ENCODE results near the gene CYB5RL.

The CYB5RL gene

DNA sequence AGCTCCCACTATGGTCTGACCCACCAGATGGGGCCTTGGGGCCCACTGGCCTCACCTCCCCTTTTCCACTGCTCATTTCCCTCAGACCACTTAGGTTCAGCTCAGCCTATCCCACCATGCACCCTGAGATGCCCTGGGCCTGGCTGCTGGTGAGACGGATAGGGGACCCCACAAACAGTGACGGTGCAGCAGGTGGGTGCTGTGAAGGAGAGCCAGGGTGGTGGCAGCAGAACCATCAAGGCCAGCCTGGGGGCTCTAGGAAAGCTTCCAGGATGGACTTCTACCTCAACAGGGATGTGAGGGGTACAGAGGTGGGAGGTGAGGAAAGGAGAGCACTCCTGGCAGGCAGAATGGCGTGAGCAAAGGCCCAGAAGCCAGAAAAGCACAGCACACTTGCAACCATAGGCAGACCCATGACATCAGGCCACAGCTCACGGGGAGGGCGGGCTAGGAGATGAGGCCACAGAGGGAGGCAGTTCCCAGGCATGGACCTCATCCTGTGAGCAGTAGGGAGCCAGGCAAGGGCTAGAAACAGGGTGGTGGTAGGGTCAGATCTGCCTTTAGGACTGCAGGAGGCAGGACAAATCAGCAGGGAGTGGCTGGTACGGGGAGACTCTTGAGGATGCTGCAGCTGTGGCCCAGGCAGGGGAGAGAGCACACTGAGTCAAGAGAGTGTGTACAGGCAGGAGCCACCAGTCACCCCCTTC, 23.1 kb downstream of the CYB5RL start:
- Histone ChIP-seq H3K27me3 (no peaks in the 10 kb centered on the region), H3K36me3 (no peaks in the 10 kb centered on the region), H3K4me3 (ENCODE audit: low read depth, low read length) (no peak overlapping the region), H3K9me3 (no peaks in the 10 kb centered on the region), H3K4me1 (no peaks in the 10 kb centered on the region)
- DNase-seq = no peak
- no peak for TF ChIP-seq CTCF (IDR thresholded peaks at IDR 0.05; ENCODE audit: low read depth, low read length)

DNA sequence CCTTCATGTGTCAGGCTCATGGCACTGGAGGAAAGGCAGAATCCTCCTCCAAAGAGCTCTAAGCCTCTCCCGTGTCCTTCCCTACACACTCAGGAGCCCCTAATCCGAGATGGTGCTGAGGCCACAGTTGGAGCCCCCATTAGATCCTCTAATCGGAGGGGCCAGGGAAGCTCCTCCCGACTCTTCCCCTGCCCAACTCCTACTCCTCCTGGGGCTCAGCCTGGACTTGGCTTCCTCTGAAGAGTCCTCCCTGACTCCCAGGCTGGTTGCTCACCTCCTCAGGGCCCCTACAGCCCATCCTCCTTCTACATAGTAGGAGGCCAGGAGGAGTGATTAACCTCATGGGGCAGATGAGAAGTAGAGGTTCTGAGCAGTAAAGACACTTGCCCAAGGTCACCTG, 25.7 kb downstream of the CYB5RL start:
- TF ChIP-seq CTCF (IDR thresholded peaks at IDR 0.05; ENCODE audit: low read depth, low read length) = no peak
- Histone ChIP-seq H3K4me3 (ENCODE audit: low read depth, low read length) (no peak overlapping the region), H3K27me3 (no peaks in the 10 kb centered on the region), H3K9me3 (no peaks in the 10 kb centered on the region), H3K36me3 (no peaks in the 10 kb centered on the region), H3K4me1 (no peaks in the 10 kb centered on the region)
- no peak for DNase-seq

DNA sequence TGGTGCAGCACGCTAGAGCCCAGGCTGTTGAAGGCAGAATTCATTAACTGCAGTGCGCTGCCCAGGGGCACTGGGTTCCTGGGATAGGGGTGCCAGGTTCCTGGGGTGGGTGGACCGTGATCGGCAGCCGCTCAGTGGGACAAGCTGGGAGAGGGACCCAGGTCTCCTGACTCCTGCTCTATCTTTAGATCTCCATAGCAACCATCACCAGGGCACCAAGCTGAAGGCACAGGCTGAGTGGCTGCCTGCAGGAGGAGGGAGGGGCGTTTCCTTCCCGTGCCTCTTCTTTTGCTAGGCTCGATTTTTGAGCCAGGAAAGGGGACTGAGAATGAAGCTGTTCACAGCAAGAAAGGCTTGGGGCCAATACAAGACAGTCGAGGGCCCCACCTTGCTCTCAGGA, 26.1 kb downstream of the CYB5RL start:
- H3K4me1 ChIP-seq = no peaks in the 10 kb centered on the region
- H3K36me3 ChIP-seq = no peaks in the 10 kb centered on the region
- H3K4me3 ChIP-seq (ENCODE audit: low read depth, low read length) = no peak overlapping the region
- no peak for TF ChIP-seq CTCF (IDR thresholded peaks at IDR 0.05; ENCODE audit: low read depth, low read length)
- H3K27me3 ChIP-seq = no peaks in the 10 kb centered on the region
- no peak for DNase-seq
- no peaks in the 10 kb centered on the region for H3K9me3 ChIP-seq

DNA sequence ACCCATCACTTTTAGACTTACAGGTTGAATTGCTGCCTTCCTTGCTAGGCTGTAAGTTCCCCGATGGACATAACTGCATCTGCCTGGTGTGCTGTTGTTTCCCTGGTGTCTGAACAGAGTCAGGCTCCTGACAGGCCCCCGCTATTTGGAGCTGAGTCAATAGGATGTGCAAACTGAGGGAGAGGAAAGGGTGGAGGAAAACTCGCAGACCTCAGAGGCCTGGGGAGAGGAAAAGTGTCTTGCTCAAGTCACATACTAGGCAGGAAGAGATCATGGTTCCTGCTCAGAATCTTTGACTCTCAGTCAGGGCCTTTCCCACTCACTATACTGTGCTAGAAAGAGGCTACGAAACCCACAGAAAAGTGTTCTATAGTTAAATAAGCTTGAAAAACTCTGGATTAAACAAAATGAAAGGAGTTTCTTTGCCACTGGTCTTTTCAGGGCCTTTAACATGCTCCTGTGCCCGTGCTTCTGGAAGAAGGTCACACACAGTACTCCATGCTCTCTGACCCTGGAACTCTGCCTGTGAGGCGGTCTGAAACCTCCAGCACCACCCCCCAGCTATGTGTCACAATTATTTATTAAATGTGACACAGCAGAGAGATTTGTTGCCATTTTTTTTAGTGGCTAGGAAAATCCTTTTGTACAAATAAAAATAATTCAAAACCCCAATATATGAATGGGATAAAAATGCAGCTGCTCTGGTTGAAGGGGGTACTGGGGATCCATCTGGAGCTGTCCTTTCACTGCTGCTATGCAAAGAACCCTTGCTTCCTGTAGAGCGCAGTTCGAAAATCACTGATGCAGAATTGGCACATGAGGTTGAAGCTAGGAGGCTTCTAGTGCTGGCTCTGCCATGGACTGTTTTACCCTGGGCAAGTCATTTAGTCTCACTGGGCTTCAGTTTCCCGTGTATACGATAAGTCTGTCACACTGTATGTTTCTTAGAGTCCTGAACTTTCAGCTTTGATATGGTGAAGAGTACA, 26.9 kb downstream of the CYB5RL start:
- Histone ChIP-seq H3K9me3 (no peaks in the 10 kb centered on the region), H3K36me3 (no peaks in the 10 kb centered on the region), H3K4me3 (ENCODE audit: low read depth, low read length) (no peak overlapping the region), H3K27me3 (no peaks in the 10 kb centered on the region), H3K4me1 (no peaks in the 10 kb centered on the region)
- TF ChIP-seq CTCF (IDR thresholded peaks at IDR 0.05; ENCODE audit: low read depth, low read length) = no peak
- DNase-seq = no peak

DNA sequence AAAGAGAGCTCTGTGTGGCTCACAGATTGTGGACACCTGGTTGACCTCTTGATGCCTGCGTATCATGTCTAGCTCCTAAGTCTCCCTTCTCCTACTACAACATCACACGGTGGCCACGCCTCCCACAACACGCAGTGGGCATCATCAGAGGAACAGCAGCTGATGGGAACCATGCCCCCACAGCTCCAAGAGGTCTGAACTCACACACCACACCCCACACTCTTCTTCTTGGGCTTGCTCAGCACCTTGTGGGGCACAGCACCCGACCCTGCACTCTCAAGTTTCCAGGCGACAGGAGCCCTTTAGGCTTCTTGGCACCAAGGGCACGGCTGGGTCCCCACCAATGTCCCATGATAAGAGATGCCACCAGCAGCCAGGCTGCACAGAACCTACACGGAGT, 28.2 kb downstream of the CYB5RL start:
- Histone ChIP-seq H3K4me3 (ENCODE audit: low read depth, low read length) (no peak overlapping the region), H3K4me1 (no peaks in the 10 kb centered on the region), H3K36me3 (no peaks in the 10 kb centered on the region), H3K27me3 (no peaks in the 10 kb centered on the region), H3K9me3 (no peaks in the 10 kb centered on the region)
- TF ChIP-seq CTCF (IDR thresholded peaks at IDR 0.05; ENCODE audit: low read depth, low read length) = no peak
- DNase-seq = no peak

GRCh38 chr1:54171016-54171415, 28.8 kb downstream of the CYB5RL start:
- no peaks in the 10 kb centered on the region for H3K9me3 ChIP-seq
- TF ChIP-seq CTCF (IDR thresholded peaks at IDR 0.05; ENCODE audit: low read depth, low read length) = no peak
- H3K36me3 ChIP-seq = no peaks in the 10 kb centered on the region
- H3K4me3 ChIP-seq (ENCODE audit: low read depth, low read length) = no peak overlapping the region
- no peaks in the 10 kb centered on the region for H3K27me3 ChIP-seq
- no peak for DNase-seq
- no peaks in the 10 kb centered on the region for H3K4me1 ChIP-seq

Data from BE2C (cell line).